ENCODE measurements around the gene ABRACL. TPM values are rescaled to one million over a fixed set of nuclear protein-coding genes. Genes with fewer than 3 reads are reported as not detected.

The ABRACL gene
- total and polyA plus RNA-seq, 2 of the 8 experiments (the other 6 are each of a cell fraction or from before 2014, with no cell fraction given): 103 to 167 TPM

DNA sequence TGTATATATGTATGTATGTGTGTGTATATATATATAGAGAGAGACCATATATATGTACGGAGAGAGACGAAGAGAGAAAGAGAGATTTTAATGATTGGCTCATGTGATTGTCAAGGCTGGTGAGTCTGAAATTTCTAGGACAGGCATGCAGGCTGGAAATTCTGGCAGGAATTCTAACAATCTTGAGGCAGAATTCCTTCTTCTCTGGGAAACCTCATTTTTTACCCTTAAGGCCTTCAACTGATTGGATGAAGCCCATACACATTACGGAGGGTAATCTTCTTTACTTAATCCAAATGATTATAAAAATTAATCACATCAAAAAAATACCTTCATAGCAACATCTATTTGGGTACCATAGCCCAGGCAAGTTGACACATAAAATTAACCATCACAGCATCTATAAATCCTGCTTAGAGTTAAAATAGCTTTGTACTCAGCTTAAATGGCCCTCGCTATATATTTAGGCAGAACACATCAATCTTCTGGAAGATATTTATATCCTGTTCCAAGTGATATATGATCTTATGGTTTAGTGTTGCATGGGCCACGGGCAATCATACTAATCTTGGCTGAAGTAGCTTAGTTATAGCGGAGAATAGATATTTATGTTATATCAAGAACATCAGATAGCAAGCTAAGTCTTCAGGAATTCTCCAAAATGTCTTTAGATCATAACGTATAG is 36.6 kb downstream of the ABRACL start:
- no peak overlapping the region for H3K4me3 ChIP-seq (ENCODE audit: extremely low read depth in 1 of 4, insufficient read depth in 2 of 4, low read depth in 3 of 4, low read length in 4 of 4)
- H3K79me1 ChIP-seq (ENCODE audit: low read depth, low read length): no peaks in the 10 kb centered on the region
- H3K23me2 ChIP-seq (ENCODE audit: low read depth, low read length): no peaks in the 10 kb centered on the region
- H4K91ac ChIP-seq (replicated peaks; ENCODE audit: insufficient read length, low read length): no peak overlapping the region
- H3K4me1 ChIP-seq (replicated peaks in 1 of 4; ENCODE audit: control insufficient read depth in 3 of 4, insufficient read depth in 4 of 4, low read length in 3 of 4): 0 out of 7 replicates have a peak, but pooled peaks cover 0 to 2% (median 0%) of the 10 kb centered on the region in 4 experiments
- CTCF ChIA-PET (ENCODE audit: partially characterized antibody): interaction anchor here (0.6 to 1.1 kb wide), 3 partner anchors 13 to 285 kb away, joined by 3 read pairs; no protein-coding TSS in a partner anchor
- H4K8ac ChIP-seq (ENCODE audit: extremely low read depth, insufficient read depth, low read length): no peak overlapping the region
- no peak overlapping the region for H4K5ac ChIP-seq (ENCODE audit: insufficient read length, low read depth, low read length)
- WGBS, 2 experiments (ENCODE audit: extremely low coverage in 1 of 2, insufficient coverage in 1 of 2, insufficient read length in 1 of 2, insufficient replicate concordance in 2 of 2, low coverage in 1 of 2, low lambda C conversion rate in 2 of 2, missing lambda C conversion rate in 1 of 2): 90 to 100% methylated on average over 2 to 7 of the region's 7 CpGs
- H3K27ac ChIP-seq (ENCODE audit: low read depth, low read length): no peak overlapping the region
- DNase-seq (ENCODE audit: low read depth in 1 of 2, low spot score in 2 of 2): no peak
- H3K9me3 ChIP-seq (ENCODE audit: insufficient read depth in 2 of 2, low read depth in 1 of 2, low read length in 1 of 2): no peaks in the 10 kb centered on the region
- no peak overlapping the region for H3K56ac ChIP-seq (replicated peaks; ENCODE audit: insufficient read length, low read depth, low read length)
- H2BK120ac ChIP-seq (replicated peaks; ENCODE audit: low read depth, low read length): no peak overlapping the region
- FAIRE-seq: no peak
- POLR2A ChIA-PET (ENCODE audit: partially characterized antibody): no interaction called here
- no peak overlapping the region for H3K18ac ChIP-seq (ENCODE audit: extremely low read depth, low read length)
- H3K79me2 ChIP-seq (ENCODE audit: control insufficient read depth in 1 of 2, insufficient read depth in 2 of 2, low read length in 2 of 2): no peaks in the 10 kb centered on the region
- no peak overlapping the region for H2BK12ac ChIP-seq (ENCODE audit: low read depth, low read length)
- H3K4ac ChIP-seq (replicated peaks; ENCODE audit: insufficient read length, low read depth, low read length): no peak overlapping the region
- no peaks in the 10 kb centered on the region for H3K36me3 ChIP-seq (ENCODE audit: control insufficient read depth in 2 of 4, insufficient read depth in 4 of 4, low read length in 3 of 4)
- no peak overlapping the region for H2AK5ac ChIP-seq (ENCODE audit: low read depth, low read length)
- no peak overlapping the region for H2BK15ac ChIP-seq (ENCODE audit: low read length)
- no peak overlapping the region for H2AFZ ChIP-seq (ENCODE audit: low read length)
- H3K9ac ChIP-seq (replicated peaks in 1 of 4; ENCODE audit: extremely low read depth in 1 of 4, low read depth in 3 of 4, low read length in 3 of 4): no peak overlapping the region
- no peak overlapping the region for H3K23ac ChIP-seq (ENCODE audit: insufficient read length)
- no peaks in the 10 kb centered on the region for H3K27me3 ChIP-seq (replicated peaks in 1 of 4; ENCODE audit: control insufficient read depth in 3 of 4, extremely low read depth in 1 of 4, insufficient read depth in 3 of 4, low read length in 3 of 4)
- no peak overlapping the region for H3K14ac ChIP-seq (ENCODE audit: insufficient read length)
- no peak overlapping the region for H3K4me2 ChIP-seq (ENCODE audit: insufficient read depth in 1 of 2, low read depth in 2 of 2, low read length in 2 of 2)
- no peak overlapping the region for H2BK20ac ChIP-seq (ENCODE audit: low read length)
- H2BK5ac ChIP-seq (ENCODE audit: low read depth, low read length): no peak overlapping the region
- H4K20me1 ChIP-seq (replicated peaks in 1 of 2; ENCODE audit: control insufficient read depth in 1 of 2, insufficient read depth in 2 of 2, low read length in 2 of 2): no peaks in the 10 kb centered on the region
- TF ChIP-seq CBX5 (IDR thresholded peaks at IDR 0.05; ENCODE audit: low read depth, low read length) (no peak), TAF7 (optimal IDR thresholded peaks at IDR 0.05; ENCODE audit: borderline replicate concordance, low read depth, low read length) (no peak), POLR2A (IDR thresholded peaks at IDR 0.05; ENCODE audit: control extremely low read depth in 1 of 2, low read depth in 2 of 2, low read length in 2 of 2) (no peak), EGR1 (IDR thresholded peaks at IDR 0.05; ENCODE audit: borderline replicate concordance, low read depth, low read length) (no peak), KDM1A (IDR thresholded peaks at IDR 0.05; ENCODE audit: borderline replicate concordance, low read length) (no peak), GABPA (IDR thresholded peaks at IDR 0.05; ENCODE audit: borderline replicate concordance, insufficient read depth, low read length) (no peak), RAD21 (IDR thresholded peaks at IDR 0.05 in 1 of 2, conservative IDR thresholded peaks at IDR 0.05 in 1 of 2; ENCODE audit: low read depth in 2 of 2, low read length in 2 of 2) (no peak), JUN (IDR thresholded peaks at IDR 0.05; ENCODE audit: low read depth, low read length) (no peak), BACH1 (IDR thresholded peaks at IDR 0.05; ENCODE audit: low read length) (no peak), BCL11A (IDR thresholded peaks at IDR 0.05; ENCODE audit: low read depth in 2 of 2, low read length in 2 of 2) (no peak), YY1 (IDR thresholded peaks at IDR 0.05; ENCODE audit: low read depth, low read length) (no peak), RBBP5 (IDR thresholded peaks at IDR 0.05; ENCODE audit: borderline replicate concordance, low read depth, low read length) (no peak), TEAD4 (IDR thresholded peaks at IDR 0.05; ENCODE audit: low read depth, low read length) (no peak), RFX5 (IDR thresholded peaks at IDR 0.05; ENCODE audit: borderline replicate concordance, low read depth, low read length) (no peak)
